ENCODE measurements around the gene BAIAP2L1.

Gene BAIAP2L1

DNA sequence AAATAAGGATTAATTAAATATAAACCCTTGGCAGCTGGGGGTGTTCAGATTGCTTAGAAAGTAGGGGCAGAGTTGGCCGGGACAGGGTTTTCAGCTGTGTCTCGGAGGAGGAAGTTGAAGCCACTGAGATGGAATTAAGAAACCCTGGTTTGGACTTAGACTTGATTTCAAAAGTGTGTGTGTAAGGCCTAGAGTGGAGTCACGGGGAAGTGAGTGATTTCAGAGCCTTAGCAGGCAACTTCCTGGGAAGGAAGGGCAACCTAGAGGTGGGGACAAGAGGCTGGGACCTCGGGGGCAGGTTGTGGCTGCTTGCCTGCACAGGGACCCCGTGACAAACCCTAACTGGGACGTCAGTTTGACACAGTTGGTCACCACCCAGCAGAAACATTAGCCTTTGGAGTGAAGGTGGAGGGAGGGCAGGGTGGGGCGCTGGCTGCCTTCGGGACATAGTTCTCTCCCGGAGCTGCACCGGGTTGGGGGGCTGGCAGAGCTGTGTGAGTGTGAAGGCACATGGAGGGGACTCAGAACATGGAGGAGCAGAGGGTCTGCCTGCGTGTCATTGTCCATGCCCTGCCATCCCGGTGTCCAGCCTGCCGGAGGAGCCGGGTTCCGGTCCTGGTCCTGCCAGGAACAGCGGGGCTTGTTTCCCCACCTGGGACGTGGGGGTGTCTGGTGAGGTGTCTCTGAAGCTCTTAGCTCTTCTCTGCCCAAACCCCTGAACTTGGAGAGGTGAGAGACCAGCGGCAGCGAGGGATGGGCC lies 117.6 kb downstream of the BAIAP2L1 start:
- DNase-seq (ENCODE audit: extremely low read depth, low read depth), result peak; percentile 41

DNA sequence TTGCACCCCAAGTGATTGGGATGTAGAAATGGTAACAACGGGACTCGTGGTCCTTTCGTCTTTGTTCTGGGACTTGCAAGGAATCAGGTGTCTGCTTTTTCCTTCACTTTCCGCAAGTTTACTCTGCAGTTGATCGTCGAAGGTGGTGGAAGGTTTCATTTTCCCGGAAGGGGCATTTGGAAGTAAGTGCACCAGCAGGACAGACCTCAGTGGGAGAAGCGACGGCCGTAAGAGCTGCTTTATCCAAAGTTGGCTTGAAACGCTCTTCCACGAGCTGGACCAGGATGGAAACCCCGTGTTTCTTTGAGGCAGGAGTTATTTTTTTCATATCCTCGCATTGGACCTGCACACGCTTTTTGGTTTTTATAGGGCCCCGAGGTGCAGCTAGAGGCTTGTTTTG lies 118.2 kb downstream of the BAIAP2L1 start:
- TF ChIP-seq, protein P1, sequence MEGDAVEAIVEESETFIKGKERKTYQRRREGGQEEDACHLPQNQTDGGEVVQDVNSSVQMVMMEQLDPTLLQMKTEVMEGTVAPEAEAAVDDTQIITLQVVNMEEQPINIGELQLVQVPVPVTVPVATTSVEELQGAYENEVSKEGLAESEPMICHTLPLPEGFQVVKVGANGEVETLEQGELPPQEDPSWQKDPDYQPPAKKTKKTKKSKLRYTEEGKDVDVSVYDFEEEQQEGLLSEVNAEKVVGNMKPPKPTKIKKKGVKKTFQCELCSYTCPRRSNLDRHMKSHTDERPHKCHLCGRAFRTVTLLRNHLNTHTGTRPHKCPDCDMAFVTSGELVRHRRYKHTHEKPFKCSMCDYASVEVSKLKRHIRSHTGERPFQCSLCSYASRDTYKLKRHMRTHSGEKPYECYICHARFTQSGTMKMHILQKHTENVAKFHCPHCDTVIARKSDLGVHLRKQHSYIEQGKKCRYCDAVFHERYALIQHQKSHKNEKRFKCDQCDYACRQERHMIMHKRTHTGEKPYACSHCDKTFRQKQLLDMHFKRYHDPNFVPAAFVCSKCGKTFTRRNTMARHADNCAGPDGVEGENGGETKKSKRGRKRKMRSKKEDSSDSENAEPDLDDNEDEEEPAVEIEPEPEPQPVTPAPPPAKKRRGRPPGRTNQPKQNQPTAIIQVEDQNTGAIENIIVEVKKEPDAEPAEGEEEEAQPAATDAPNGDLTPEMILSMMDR (IDR thresholded peaks at IDR 0.05; ENCODE audit: low read depth, low read length), result no peak
- DNase-seq (ENCODE audit: extremely low read depth, low read depth), result no peak

More for the DNA sequence above, 117.6 kb downstream of the BAIAP2L1 start:
- TF ChIP-seq, protein P1 (IDR thresholded peaks at IDR 0.05; ENCODE audit: low read depth, low read length), result no peak

DNA sequence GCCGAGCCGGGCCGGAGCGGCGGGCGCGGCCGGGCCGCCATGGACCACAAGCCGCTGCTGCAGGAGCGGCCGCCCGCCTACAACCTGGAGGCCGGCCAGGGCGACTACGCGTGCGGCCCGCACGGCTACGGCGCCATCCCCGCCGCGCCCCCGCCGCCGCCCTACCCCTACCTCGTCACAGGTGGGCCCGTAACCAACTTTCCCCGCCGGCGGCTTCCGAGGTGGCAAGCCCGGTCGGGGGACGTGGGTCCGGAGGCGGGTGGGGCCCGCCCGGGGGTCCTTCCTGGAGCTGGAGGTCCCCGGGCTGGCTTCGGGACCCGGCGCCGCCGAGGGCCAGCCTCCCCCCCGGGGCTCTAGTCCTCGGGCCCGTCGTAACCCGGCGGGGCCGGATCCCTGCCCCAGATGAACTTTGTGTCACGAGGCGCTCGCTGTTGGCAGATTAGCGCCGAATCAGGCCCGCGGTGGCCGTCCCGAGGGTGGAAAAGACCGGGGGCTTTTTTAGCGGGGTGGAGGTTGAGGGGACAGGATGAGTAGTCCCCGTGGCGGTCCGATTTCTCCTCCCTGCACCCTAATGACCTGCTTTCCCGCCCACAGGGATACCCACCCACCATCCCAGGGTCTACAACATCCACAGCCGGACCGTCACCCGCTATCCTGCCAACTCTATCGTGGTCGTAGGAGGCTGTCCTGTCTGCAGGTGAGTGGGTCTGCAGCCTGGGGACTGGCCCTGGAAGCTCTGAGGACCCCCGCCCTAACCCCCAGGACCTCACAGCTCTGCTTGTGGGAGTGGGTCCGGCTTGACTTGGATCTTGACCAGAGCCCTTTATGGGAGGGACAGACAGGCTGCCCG lies 118.9 kb downstream of the BAIAP2L1 start:
- TF ChIP-seq, protein P1 (IDR thresholded peaks at IDR 0.05; ENCODE audit: low read depth, low read length), result no peak
- no peak for DNase-seq (ENCODE audit: extremely low read depth, low read depth)

DNA sequence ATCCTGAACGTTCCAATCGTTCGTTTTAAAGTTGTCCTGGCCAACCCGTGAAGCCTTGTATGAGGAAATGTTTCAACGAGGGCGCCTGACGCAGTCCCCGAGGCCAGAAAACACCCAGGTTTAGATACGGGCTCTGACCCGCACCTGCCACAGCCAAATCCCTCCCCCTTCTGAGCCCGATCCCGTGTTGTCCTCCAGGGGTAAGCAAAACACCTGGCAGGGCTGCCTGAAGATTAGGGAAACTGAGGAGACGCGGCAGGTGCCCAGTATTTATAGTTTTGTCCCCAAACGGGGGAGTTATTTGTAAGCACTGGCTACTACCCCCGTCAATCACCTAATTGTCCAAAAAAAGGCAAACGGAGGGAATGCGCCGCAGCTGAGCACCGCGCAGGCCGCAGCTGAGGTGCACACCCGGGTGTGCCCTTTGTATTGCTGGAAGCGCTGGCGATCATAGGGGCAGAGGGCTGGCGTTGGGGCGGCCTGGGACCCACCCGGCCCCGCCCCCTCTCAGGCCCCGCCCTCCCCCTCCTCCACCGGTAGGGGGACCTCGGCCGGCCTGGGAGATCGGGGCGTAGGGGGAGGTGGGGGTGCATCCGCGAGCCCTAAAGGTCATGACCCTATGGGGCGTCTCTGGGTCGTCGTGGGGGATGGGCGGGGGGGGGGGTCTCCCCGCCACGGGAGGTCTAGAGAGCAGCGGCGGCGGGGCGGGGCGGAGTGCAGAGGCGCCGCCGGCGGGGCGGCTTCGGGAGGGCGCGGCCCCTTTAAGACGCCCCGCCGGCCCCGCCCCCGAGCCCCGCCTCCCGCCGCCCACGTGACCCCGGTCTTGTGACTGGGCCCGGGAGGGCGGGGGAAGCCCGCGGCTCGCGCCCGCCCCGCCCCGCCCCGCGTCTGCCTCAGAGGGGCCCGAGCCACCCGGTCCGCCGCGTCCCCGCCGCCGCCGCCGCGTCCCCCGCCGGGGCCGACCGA lies 119.8 kb downstream of the BAIAP2L1 start, which contains the start of gene BRI3:
TSS of gene BRI3 (plus strand) at position 896 of the 966 bp plus-strand sequence. CDS start 110 bp downstream, outside the sequence.
- DNase-seq (ENCODE audit: extremely low read depth, low read depth), result peak; percentile 74
- TF ChIP-seq, protein P1 (IDR thresholded peaks at IDR 0.05; ENCODE audit: low read depth, low read length), result no peak

DNA sequence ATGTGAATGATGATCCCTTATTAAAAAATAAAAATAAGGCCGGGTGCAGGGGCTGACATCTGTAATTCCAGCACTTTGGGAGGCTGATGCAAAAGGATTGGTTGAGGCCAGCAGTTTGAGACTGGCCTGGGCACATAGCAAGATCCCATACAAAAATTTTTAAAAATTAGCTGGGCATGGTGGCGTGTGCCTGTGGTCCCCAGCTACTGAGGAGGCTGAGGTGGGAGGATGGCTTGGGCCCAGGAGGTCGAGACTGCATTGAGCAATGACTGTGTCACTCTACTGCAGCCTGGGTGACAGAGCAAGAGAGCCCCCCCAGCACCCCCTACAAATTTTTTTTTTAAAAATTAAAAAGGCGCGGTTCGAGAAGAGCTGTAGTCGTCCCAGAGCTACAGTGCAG lies 120.6 kb downstream of the BAIAP2L1 start:
- no peak for DNase-seq (ENCODE audit: extremely low read depth, low read depth)

DNA sequence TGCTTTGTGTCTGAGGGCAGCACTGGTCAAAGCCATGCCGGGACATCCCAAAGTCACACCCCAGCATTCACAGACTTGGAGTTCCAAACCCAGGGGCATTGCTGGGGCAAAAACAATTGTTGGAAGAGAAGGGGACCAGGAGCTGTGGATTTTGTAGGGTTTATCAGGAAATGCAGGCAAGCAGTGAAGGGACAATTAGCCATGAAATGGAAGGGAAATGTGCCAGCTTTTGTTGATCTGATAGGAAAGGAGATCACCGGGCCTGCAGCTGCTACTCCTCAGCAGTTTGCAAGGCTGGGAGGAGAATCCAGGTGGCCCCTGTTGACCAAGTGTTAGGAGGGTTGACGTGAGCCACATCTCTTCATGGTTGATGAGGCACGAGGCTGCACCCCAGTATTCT lies 122.0 kb downstream of the BAIAP2L1 start:
- DNase-seq (ENCODE audit: extremely low read depth, low read depth), result no peak
- TF ChIP-seq, protein P1 (IDR thresholded peaks at IDR 0.05; ENCODE audit: low read depth, low read length), result no peak

More for the DNA sequence above, 120.6 kb downstream of the BAIAP2L1 start:
- TF ChIP-seq, protein P1 (IDR thresholded peaks at IDR 0.05; ENCODE audit: low read depth, low read length), result no peak

Data from AG09319 (cell line).